HEK293 (cell line): ENCODE measurements around the gene MYBPC3.

ENCODE experiments used
- CTCF ChIA-PET: fragments of 350-600 bp; formaldehyde crosslinking; extraction: SDS; loops from one replicate; lab custom pipeline; 2021; ENCODE audit warnings: antibody characterized with exemption; lab: Yijun Ruan, JAX
- POLR2A ChIA-PET: fragments of 300-600 bp; formaldehyde crosslinking; extraction: SDS; loops from one replicate; lab custom pipeline; 2020; ENCODE audit warnings: antibody characterized with exemption, inconsistent platforms; lab: Yijun Ruan, JAX
- H3K27ac ChIP-seq: fragments of 200-500 bp; sonication (Bioruptor generic); 2 replicates; pipeline ENCODE4 v1.5.1; 2014; ENCODE audit warnings: low read depth, low read length, control low read depth, inconsistent platforms; ENCODE audit errors: extremely low read depth
- H3K36me3 ChIP-seq, 2 experiments: fragments of 200-500 bp in 1 of 2; sonication (Bioruptor generic) in 1 of 2; 1 replicate in 1 of 2; 2 replicates in 1 of 2; pipeline ENCODE4 v1.5.1; 2014 to 2017; ENCODE audit warnings: inconsistent platforms in 2 of 2, low read length in 2 of 2; ENCODE audit not compliant: control insufficient read depth in 2 of 2, insufficient read depth in 1 of 2
- H3K4me1 ChIP-seq: fragments of 200-500 bp; sonication (Bioruptor generic); 2 replicates; pipeline ENCODE4 v1.5.1; 2014; ENCODE audit warnings: mild to moderate bottlenecking, low read length, inconsistent platforms; ENCODE audit not compliant: control insufficient read depth, insufficient read depth
- H3K4me3 ChIP-seq: 2 replicates; pipeline ENCODE4 v1.5.1; 2011; ENCODE audit warnings: low read depth, mild to moderate bottlenecking, control low read depth, low read length, moderate library complexity
- H3K9me3 ChIP-seq: fragments of 200-500 bp; sonication (Bioruptor generic); 2 replicates; pipeline ENCODE4 v1.5.1; 2014; ENCODE audit warnings: low read depth, low read length, inconsistent platforms; ENCODE audit not compliant: control insufficient read depth, insufficient read depth
- EGR2 ChIP-seq: fragments of 450-650 bp; formaldehyde crosslinking; IDR thresholded peaks from 2 replicates; pipeline ENCODE4 v1.5.1; 2016; ENCODE audit warnings: low read depth, missing biosample characterization, missing genetic modification characterization
- OSR2 ChIP-seq: fragments of 450-650 bp; formaldehyde crosslinking; IDR thresholded peaks from 2 replicates; pipeline ENCODE4 v1.5.1; 2016; ENCODE audit warnings: missing biosample characterization, missing genetic modification characterization
- PRDM1 ChIP-seq: fragments of 450-650 bp; formaldehyde crosslinking; IDR thresholded peaks from 2 replicates; pipeline ENCODE4; 2016; ENCODE audit warnings: missing biosample characterization, missing genetic modification characterization
- ZBTB44 ChIP-seq: fragments of 450-650 bp; IDR thresholded peaks from 2 replicates; pipeline ENCODE4 v1.5.1; 2018; ENCODE audit warnings: missing biosample characterization, mild to moderate bottlenecking, missing genetic modification characterization
- ZEB2 ChIP-seq: fragments of 450-650 bp; formaldehyde crosslinking; IDR thresholded peaks from 2 replicates; pipeline ENCODE4 v1.5.1; 2016; ENCODE audit warnings: missing biosample characterization, missing genetic modification characterization
- ZFP41 ChIP-seq: fragments of 450-650 bp; formaldehyde crosslinking; IDR thresholded peaks from 2 replicates; pipeline ENCODE4 v1.5.1; 2016; ENCODE audit warnings: missing biosample characterization, missing genetic modification characterization, borderline replicate concordance
- ZNF133 ChIP-seq: fragments of 450-650 bp; formaldehyde crosslinking; IDR thresholded peaks from 2 replicates; pipeline ENCODE4 v1.5.1; 2016; ENCODE audit warnings: missing biosample characterization, missing genetic modification characterization
- ZNF155 ChIP-seq: fragments of 450-650 bp; formaldehyde crosslinking; IDR thresholded peaks from 2 replicates; pipeline ENCODE4 v1.5.1; 2016; ENCODE audit warnings: missing biosample characterization, missing genetic modification characterization
- ZNF16 ChIP-seq: fragments of 450-650 bp; formaldehyde crosslinking; IDR thresholded peaks from 2 replicates; pipeline ENCODE4 v1.5.1; 2016; ENCODE audit warnings: low read depth, missing biosample characterization, missing genetic modification characterization
- ZNF18 ChIP-seq: fragments of 450-650 bp; formaldehyde crosslinking; IDR thresholded peaks from 2 replicates; pipeline ENCODE4 v1.5.1; 2016; ENCODE audit warnings: missing biosample characterization, missing genetic modification characterization
- ZNF266 ChIP-seq: fragments of 450-650 bp; formaldehyde crosslinking; IDR thresholded peaks from 2 replicates; pipeline ENCODE4 v1.5.1; 2016; ENCODE audit warnings: missing biosample characterization, missing genetic modification characterization, low read depth
- ZNF302 ChIP-seq: fragments of 450-650 bp; formaldehyde crosslinking; IDR thresholded peaks from 2 replicates; pipeline ENCODE4 v1.5.1; 2016; ENCODE audit warnings: missing biosample characterization, missing genetic modification characterization, low read depth
- ZNF37A ChIP-seq: fragments of 450-650 bp; IDR thresholded peaks from 2 replicates; pipeline ENCODE4 v1.5.1; 2018; ENCODE audit warnings: missing biosample characterization, missing genetic modification characterization
- ZNF426 ChIP-seq: fragments of 450-650 bp; formaldehyde crosslinking; IDR thresholded peaks from 2 replicates; pipeline ENCODE4 v1.5.1; 2017; ENCODE audit warnings: missing biosample characterization, missing genetic modification characterization, mild to moderate bottlenecking, inconsistent platforms, moderate library complexity
- ZNF473 ChIP-seq: fragments of 450-650 bp; formaldehyde crosslinking; IDR thresholded peaks from 2 replicates; pipeline ENCODE4 v1.5.1; 2017; ENCODE audit warnings: missing biosample characterization, missing genetic modification characterization
- ZNF514 ChIP-seq: fragments of 450-650 bp; formaldehyde crosslinking; IDR thresholded peaks from 2 replicates; pipeline ENCODE4 v1.5.1; 2016; ENCODE audit warnings: missing biosample characterization, missing genetic modification characterization
- ZNF544 ChIP-seq: fragments of 450-650 bp; formaldehyde crosslinking; IDR thresholded peaks from 2 replicates; pipeline ENCODE4 v1.5.0; 2017; ENCODE audit warnings: missing biosample characterization, missing genetic modification characterization
- ZNF654 ChIP-seq: fragments of 450-650 bp; formaldehyde crosslinking; IDR thresholded peaks from 2 replicates; pipeline ENCODE4 v1.5.1; 2016; ENCODE audit warnings: low read depth, missing biosample characterization, missing genetic modification characterization
- ZNF701 ChIP-seq: fragments of 450-650 bp; formaldehyde crosslinking; IDR thresholded peaks from 2 replicates; pipeline ENCODE4 v1.5.1; 2016; ENCODE audit warnings: missing biosample characterization, missing genetic modification characterization
- ZNF707 ChIP-seq: fragments of 450-650 bp; formaldehyde crosslinking; IDR thresholded peaks from 2 replicates; pipeline ENCODE4 v1.5.1; 2016; ENCODE audit warnings: missing biosample characterization, missing genetic modification characterization
- TF ChIP-seq, protein P1 (sequence below): fragments of 450-650 bp; formaldehyde crosslinking; IDR thresholded peaks from 2 replicates; pipeline ENCODE4 v1.5.1; 2016; ENCODE audit warnings: missing biosample characterization, missing genetic modification characterization, borderline replicate concordance
- TF ChIP-seq, protein P2 (sequence below): fragments of 450-650 bp; formaldehyde crosslinking; IDR thresholded peaks from 2 replicates; pipeline ENCODE4; 2016; ENCODE audit warnings: missing biosample characterization, missing genetic modification characterization
- TF ChIP-seq, protein P3 (sequence below): fragments of 450-650 bp; formaldehyde crosslinking; IDR thresholded peaks from 2 replicates; pipeline ENCODE4 v1.5.1; 2016; ENCODE audit warnings: missing biosample characterization, missing genetic modification characterization, borderline replicate concordance
- TF ChIP-seq, protein P4 (sequence below): fragments of 450-650 bp; formaldehyde crosslinking; IDR thresholded peaks from 2 replicates; pipeline ENCODE4 v1.5.1; 2016; ENCODE audit warnings: missing biosample characterization, missing genetic modification characterization

MYBPC3 gene

DNA sequence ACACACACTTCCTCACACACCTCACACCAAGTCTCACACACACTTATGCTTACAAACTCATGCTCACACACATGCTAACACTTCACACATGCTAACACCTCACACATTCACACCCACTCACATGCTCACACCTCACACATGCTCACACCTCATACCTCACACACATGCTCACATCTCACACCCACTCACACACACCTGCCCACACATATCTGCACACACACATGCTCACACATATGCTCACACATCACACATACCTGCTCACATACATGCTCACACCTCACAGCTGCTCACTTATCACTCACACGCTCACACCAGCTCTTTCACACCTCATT is 4.5 kb upstream of the MYBPC3 start (continued):
- TF ChIP-seq, protein P1, sequence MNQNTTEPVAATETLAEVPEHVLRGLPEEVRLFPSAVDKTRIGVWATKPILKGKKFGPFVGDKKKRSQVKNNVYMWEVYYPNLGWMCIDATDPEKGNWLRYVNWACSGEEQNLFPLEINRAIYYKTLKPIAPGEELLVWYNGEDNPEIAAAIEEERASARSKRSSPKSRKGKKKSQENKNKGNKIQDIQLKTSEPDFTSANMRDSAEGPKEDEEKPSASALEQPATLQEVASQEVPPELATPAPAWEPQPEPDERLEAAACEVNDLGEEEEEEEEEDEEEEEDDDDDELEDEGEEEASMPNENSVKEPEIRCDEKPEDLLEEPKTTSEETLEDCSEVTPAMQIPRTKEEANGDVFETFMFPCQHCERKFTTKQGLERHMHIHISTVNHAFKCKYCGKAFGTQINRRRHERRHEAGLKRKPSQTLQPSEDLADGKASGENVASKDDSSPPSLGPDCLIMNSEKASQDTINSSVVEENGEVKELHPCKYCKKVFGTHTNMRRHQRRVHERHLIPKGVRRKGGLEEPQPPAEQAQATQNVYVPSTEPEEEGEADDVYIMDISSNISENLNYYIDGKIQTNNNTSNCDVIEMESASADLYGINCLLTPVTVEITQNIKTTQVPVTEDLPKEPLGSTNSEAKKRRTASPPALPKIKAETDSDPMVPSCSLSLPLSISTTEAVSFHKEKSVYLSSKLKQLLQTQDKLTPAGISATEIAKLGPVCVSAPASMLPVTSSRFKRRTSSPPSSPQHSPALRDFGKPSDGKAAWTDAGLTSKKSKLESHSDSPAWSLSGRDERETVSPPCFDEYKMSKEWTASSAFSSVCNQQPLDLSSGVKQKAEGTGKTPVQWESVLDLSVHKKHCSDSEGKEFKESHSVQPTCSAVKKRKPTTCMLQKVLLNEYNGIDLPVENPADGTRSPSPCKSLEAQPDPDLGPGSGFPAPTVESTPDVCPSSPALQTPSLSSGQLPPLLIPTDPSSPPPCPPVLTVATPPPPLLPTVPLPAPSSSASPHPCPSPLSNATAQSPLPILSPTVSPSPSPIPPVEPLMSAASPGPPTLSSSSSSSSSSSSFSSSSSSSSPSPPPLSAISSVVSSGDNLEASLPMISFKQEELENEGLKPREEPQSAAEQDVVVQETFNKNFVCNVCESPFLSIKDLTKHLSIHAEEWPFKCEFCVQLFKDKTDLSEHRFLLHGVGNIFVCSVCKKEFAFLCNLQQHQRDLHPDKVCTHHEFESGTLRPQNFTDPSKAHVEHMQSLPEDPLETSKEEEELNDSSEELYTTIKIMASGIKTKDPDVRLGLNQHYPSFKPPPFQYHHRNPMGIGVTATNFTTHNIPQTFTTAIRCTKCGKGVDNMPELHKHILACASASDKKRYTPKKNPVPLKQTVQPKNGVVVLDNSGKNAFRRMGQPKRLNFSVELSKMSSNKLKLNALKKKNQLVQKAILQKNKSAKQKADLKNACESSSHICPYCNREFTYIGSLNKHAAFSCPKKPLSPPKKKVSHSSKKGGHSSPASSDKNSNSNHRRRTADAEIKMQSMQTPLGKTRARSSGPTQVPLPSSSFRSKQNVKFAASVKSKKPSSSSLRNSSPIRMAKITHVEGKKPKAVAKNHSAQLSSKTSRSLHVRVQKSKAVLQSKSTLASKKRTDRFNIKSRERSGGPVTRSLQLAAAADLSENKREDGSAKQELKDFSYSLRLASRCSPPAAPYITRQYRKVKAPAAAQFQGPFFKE (tag by site-specific recombination), result peak; percentile 84; the same call in 1 of the 2 replicates
- TF ChIP-seq ZNF701, result no peak
- no peak for TF ChIP-seq ZNF707 (tag by site-specific recombination)
- no peak for TF ChIP-seq ZNF302
- TF ChIP-seq, protein P2, sequence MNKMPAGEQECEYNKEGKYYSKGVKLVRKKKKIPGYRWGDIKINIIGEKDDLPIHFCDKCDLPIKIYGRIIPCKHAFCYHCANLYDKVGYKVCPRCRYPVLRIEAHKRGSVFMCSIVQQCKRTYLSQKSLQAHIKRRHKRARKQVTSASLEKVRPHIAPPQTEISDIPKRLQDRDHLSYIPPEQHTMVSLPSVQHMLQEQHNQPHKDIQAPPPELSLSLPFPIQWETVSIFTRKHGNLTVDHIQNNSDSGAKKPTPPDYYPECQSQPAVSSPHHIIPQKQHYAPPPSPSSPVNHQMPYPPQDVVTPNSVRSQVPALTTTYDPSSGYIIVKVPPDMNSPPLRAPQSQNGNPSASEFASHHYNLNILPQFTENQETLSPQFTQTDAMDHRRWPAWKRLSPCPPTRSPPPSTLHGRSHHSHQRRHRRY, result no peak
- no peak for TF ChIP-seq ZNF473
- TF ChIP-seq, all 188 proteins: peak for 3

- H3K27ac ChIP-seq, result no peak overlapping the region
- no peaks in the 10 kb centered on the region for H3K9me3 ChIP-seq
- H3K4me3 ChIP-seq, result no peak overlapping the region
- H3K4me1 ChIP-seq, result no peaks in the 10 kb centered on the region
- no peaks in the 10 kb centered on the region for H3K36me3 ChIP-seq
- CTCF ChIA-PET, result interaction anchor here (0.6 to 1.4 kb wide), 4 partner anchors 18 to 1029 kb away, joined by 4 to 5 read pairs (median 4); no protein-coding TSS in a partner anchor
- POLR2A ChIA-PET, result no interaction called here
- TF ChIP-seq EGR2 (tag by site-specific recombination), result peak; percentile 99
- peak; percentile 99 for TF ChIP-seq ZNF18 (tag by site-specific recombination)
- TF ChIP-seq ZNF37A (tag by site-specific recombination), result no peak
- TF ChIP-seq PRDM1, result no peak
- no peak for TF ChIP-seq OSR2 (tag by site-specific recombination)
- TF ChIP-seq, protein P3, sequence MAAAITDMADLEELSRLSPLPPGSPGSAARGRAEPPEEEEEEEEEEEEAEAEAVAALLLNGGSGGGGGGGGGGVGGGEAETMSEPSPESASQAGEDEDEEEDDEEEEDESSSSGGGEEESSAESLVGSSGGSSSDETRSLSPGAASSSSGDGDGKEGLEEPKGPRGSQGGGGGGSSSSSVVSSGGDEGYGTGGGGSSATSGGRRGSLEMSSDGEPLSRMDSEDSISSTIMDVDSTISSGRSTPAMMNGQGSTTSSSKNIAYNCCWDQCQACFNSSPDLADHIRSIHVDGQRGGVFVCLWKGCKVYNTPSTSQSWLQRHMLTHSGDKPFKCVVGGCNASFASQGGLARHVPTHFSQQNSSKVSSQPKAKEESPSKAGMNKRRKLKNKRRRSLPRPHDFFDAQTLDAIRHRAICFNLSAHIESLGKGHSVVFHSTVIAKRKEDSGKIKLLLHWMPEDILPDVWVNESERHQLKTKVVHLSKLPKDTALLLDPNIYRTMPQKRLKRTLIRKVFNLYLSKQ (tag by site-specific recombination), result no peak
- no peak for TF ChIP-seq ZNF654 (tag by site-specific recombination)
- TF ChIP-seq ZNF266, result no peak
- TF ChIP-seq, protein P4, sequence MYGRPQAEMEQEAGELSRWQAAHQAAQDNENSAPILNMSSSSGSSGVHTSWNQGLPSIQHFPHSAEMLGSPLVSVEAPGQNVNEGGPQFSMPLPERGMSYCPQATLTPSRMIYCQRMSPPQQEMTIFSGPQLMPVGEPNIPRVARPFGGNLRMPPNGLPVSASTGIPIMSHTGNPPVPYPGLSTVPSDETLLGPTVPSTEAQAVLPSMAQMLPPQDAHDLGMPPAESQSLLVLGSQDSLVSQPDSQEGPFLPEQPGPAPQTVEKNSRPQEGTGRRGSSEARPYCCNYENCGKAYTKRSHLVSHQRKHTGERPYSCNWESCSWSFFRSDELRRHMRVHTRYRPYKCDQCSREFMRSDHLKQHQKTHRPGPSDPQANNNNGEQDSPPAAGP (tag by site-specific recombination), result no peak
- no peak for TF ChIP-seq ZNF544 (tag by site-specific recombination)
- TF ChIP-seq ZNF155 (tag by site-specific recombination), result no peak
- no peak for TF ChIP-seq ZBTB44 (tag by site-specific recombination)
- TF ChIP-seq ZFP41 (tag by site-specific recombination), result no peak
- no peak for TF ChIP-seq ZNF514 (tag by site-specific recombination)
- TF ChIP-seq ZNF133 (tag by site-specific recombination), result no peak
- peak; percentile 12; the same call in 1 of the 2 replicates for TF ChIP-seq ZEB2 (tag by site-specific recombination)
- TF ChIP-seq ZNF16 (tag by site-specific recombination), result no peak
- TF ChIP-seq ZNF426 (tag by site-specific recombination), result no peak
These were observed 3.9 kb upstream of the MYBPC3 start for GRCh38 chr11:47356129-47356997.
